ENCODE data around the gene HADHB. TPM values are rescaled to one million over a fixed set of nuclear protein-coding genes. Genes with fewer than 3 reads are reported as not detected.

Gene HADHB
- total and polyA plus RNA-seq, 2 of the 13 experiments (the other 11 are each of a cell fraction or from before 2014, with no cell fraction given), result 112 to 238 TPM

DNA sequence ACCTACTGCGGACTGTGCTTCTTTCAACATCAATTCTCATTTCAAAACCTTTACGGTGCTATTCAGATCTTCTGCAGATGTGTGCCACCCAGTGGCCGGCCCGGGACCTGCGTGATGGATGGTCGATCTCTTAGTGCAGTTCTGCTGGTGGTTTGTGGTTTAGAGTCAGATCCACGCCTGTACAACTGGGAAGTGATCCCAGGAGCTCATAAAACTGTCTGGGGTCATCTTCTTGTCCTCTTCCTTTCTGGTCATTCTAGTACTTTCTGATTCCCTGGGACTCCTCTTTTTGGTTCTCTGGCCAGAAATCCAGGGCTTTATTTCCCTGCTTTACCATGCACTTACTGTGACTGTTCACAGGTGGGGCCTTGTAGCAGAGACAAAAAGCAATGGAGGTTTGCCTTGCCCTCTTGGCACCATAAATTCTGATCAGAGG lies 85.4 kb downstream of the HADHB start (continued):
- TF ChIP-seq ZNF383 (CRISPR knock-in tag; IDR thresholded peaks at IDR 0.05; ENCODE audit: borderline replicate concordance) (no peak), FOSL2 (CRISPR knock-in tag; IDR thresholded peaks at IDR 0.05) (peak; percentile 39; the same call in 1 of the 2 replicates), ZNF547 (CRISPR knock-in tag; IDR thresholded peaks at IDR 0.05) (no peak), ZNF354B (CRISPR knock-in tag; IDR thresholded peaks at IDR 0.05) (no peak), CC2D1A (CRISPR knock-in tag; IDR thresholded peaks at IDR 0.05) (no peak), NRL (CRISPR knock-in tag; IDR thresholded peaks at IDR 0.05; ENCODE audit: borderline replicate concordance) (no peak), ZBTB3 (CRISPR knock-in tag; IDR thresholded peaks at IDR 0.05; ENCODE audit: borderline replicate concordance, low read depth) (no peak), ZNF543 (CRISPR knock-in tag; IDR thresholded peaks at IDR 0.05) (no peak), ZBTB37 (CRISPR knock-in tag; IDR thresholded peaks at IDR 0.05) (no peak), CREB3 (CRISPR knock-in tag; IDR thresholded peaks at IDR 0.05) (no peak), HES4 (CRISPR knock-in tag; IDR thresholded peaks at IDR 0.05; ENCODE audit: borderline replicate concordance) (no peak), ZNF484 (CRISPR knock-in tag; IDR thresholded peaks at IDR 0.05; ENCODE audit: borderline replicate concordance, low read depth) (no peak), MEF2D (CRISPR knock-in tag; IDR thresholded peaks at IDR 0.05) (no peak), ATF5 (CRISPR knock-in tag; IDR thresholded peaks at IDR 0.05; ENCODE audit: low read depth) (no peak), ZNF652 (CRISPR knock-in tag; IDR thresholded peaks at IDR 0.05; ENCODE audit: borderline replicate concordance, low read depth) (no peak), ZBTB1 (CRISPR knock-in tag; IDR thresholded peaks at IDR 0.05; ENCODE audit: borderline replicate concordance) (no peak), ZNF251 (CRISPR knock-in tag; IDR thresholded peaks at IDR 0.05) (no peak), SOX6 (IDR thresholded peaks at IDR 0.05) (no peak), SOX6 (CRISPR knock-in tag; IDR thresholded peaks at IDR 0.05) (no peak), ISL2 (CRISPR knock-in tag; IDR thresholded peaks at IDR 0.05) (no peak), SMC3 (IDR thresholded peaks at IDR 0.05; ENCODE audit: low read length) (peak; percentile 98), HNRNPUL1 (IDR thresholded peaks at IDR 0.05; ENCODE audit: low read depth, low read length) (no peak), ATM (IDR thresholded peaks at IDR 0.05; ENCODE audit: borderline replicate concordance) (no peak), HOXA5 (CRISPR knock-in tag; IDR thresholded peaks at IDR 0.05) (no peak), HDAC6 (IDR thresholded peaks at IDR 0.05; ENCODE audit: low read depth, low read length) (no peak)
- TF ChIP-seq, protein P1, sequence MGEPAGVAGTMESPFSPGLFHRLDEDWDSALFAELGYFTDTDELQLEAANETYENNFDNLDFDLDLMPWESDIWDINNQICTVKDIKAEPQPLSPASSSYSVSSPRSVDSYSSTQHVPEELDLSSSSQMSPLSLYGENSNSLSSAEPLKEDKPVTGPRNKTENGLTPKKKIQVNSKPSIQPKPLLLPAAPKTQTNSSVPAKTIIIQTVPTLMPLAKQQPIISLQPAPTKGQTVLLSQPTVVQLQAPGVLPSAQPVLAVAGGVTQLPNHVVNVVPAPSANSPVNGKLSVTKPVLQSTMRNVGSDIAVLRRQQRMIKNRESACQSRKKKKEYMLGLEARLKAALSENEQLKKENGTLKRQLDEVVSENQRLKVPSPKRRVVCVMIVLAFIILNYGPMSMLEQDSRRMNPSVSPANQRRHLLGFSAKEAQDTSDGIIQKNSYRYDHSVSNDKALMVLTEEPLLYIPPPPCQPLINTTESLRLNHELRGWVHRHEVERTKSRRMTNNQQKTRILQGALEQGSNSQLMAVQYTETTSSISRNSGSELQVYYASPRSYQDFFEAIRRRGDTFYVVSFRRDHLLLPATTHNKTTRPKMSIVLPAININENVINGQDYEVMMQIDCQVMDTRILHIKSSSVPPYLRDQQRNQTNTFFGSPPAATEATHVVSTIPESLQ (CRISPR knock-in tag; conservative IDR thresholded peaks at IDR 0.05), result no peak
